ENCODE data around the gene MED25. TPM values are rescaled to one million over a fixed set of nuclear protein-coding genes. Genes with fewer than 3 reads are reported as not detected.

Gene MED25
- total and polyA plus RNA-seq, 9 of the 15 experiments (the other 6 are each of a cell fraction or from before 2014, with no cell fraction given) = 4.1 to 93.9 (median 19.3) TPM

GRCh38 chr19:49849433-49850220 is 31.5 kb downstream of the MED25 start (continued):
- no peak for TF ChIP-seq MTF1 (CRISPR knock-in tag; IDR thresholded peaks at IDR 0.05; ENCODE audit: borderline replicate concordance)
- TF ChIP-seq ZNF785 (CRISPR knock-in tag; IDR thresholded peaks at IDR 0.05) = no peak
- TF ChIP-seq HOXB6 (CRISPR knock-in tag; IDR thresholded peaks at IDR 0.05; ENCODE audit: borderline replicate concordance) = no peak
- no peak for TF ChIP-seq HNRNPH1 (optimal IDR thresholded peaks at IDR 0.05; ENCODE audit: low read depth, low read length)
- TF ChIP-seq HMGN3 (IDR thresholded peaks at IDR 0.05; ENCODE audit: borderline replicate concordance, extremely low read depth, insufficient read length, low read depth, low read length) = no peak
- TF ChIP-seq MBD1 (CRISPR knock-in tag; IDR thresholded peaks at IDR 0.05) = no peak
- TF ChIP-seq ETS2 (tag; IDR thresholded peaks at IDR 0.05; ENCODE audit: borderline replicate concordance, poor library complexity, severe bottlenecking) = no peak

- FAIRE-seq (no peak), DNase-seq (ENCODE audit: extremely low read depth in 1 of 4, low spot score in 3 of 4) (no peak), ATAC-seq (peak; percentile 12)
- Histone ChIP-seq H3K27me3 (ENCODE audit: control insufficient read depth in 2 of 2, insufficient read depth in 2 of 2, low read length in 2 of 2) (no peaks in the 10 kb centered on the region), H4K20me1 (replicated peaks; ENCODE audit: control insufficient read depth, insufficient read depth, low read length) (peaks cover 11% of the 10 kb centered on the region), H3K9me3 (replicated peaks; ENCODE audit: control insufficient read depth, insufficient read depth, low read depth, low read length) (0 out of 2 replicates have a peak, but pooled peaks cover 6% of the 10 kb centered on the region), H2AFZ (ENCODE audit: low read depth, low read length) (peak overlapping the region; percentile 97), H3K79me2 (ENCODE audit: control insufficient read depth, insufficient read depth, low read length) (peaks cover 51% of the 10 kb centered on the region), H3K4me3 (peak overlapping the region; percentile 87), H3K9ac (ENCODE audit: insufficient read depth in 1 of 2, low read depth in 2 of 2, low read length in 2 of 2) (peak overlapping the region; percentile 97 to 99), H3K4me2 (ENCODE audit: insufficient read depth, low read length) (peak overlapping the region; percentile 92), H3K36me3 (ENCODE audit: control insufficient read depth, insufficient read depth, low read length) (peaks cover 27% of the 10 kb centered on the region), H3K27ac (ENCODE audit: extremely low read depth, low read depth, low read length) (peak overlapping the region; percentile 100), H3K9me1 (ENCODE audit: control insufficient read depth, insufficient read depth, low read length) (peaks cover 11% of the 10 kb centered on the region), H3K4me1 (replicated peaks in 1 of 2; ENCODE audit: control insufficient read depth in 2 of 2, insufficient read depth in 2 of 2, low read length in 2 of 2) (peaks cover 39 to 58% of the 10 kb centered on the region in 2 experiments)
- in situ Hi-C loops (cut with MboI) (no loop called here), intact Hi-C loops (cut with micrococcal nuclease) (no loop called here)
- TSS peak; percentile 83 for BruUV-seq (replicated peaks)
- 4% methylated on average over 12 of the region's 12 CpGs for WGBS (ENCODE audit: insufficient coverage, low coverage, missing lambda C conversion rate)
- ChIA-PET CTCF (ENCODE audit: low intra/inter-chr PET ratio) (no interaction called here), POLR2A (interaction anchor here (0.6 to 2.0 kb wide), 22 partner anchors 9 to 174 kb away, joined by 3 to 18 read pairs (median 5); partner anchors contain the start of genes FUZ and PRMT1)
- TF ChIP-seq CTBP1 (IDR thresholded peaks at IDR 0.05; ENCODE audit: borderline replicate concordance) (no peak), SMARCA5 (IDR thresholded peaks at IDR 0.05) (no peak), MCM5 (IDR thresholded peaks at IDR 0.05; ENCODE audit: low read depth) (no peak), FOXK1 (CRISPR knock-in tag; IDR thresholded peaks at IDR 0.05; ENCODE audit: borderline replicate concordance) (0 out of 2 replicates have a peak, but pooled peaks have one; percentile 26), ZC3H11A (IDR thresholded peaks at IDR 0.05; ENCODE audit: low read depth, low read length) (no peak), MCM7 (IDR thresholded peaks at IDR 0.05) (no peak), JUN (IDR thresholded peaks at IDR 0.05; ENCODE audit: borderline replicate concordance, low read depth, low read length) (no peak), JUN (CRISPR knock-in tag; IDR thresholded peaks at IDR 0.05; ENCODE audit: borderline replicate concordance) (no peak), NCOA6 (IDR thresholded peaks at IDR 0.05) (no peak), RAD21 (CRISPR knock-in tag; conservative IDR thresholded peaks at IDR 0.05 in 1 of 2, IDR thresholded peaks at IDR 0.05 in 1 of 2) (no peak), FUS (optimal IDR thresholded peaks at IDR 0.05; ENCODE audit: low read depth, low read length) (no peak), SPI1 (IDR thresholded peaks at IDR 0.05; ENCODE audit: borderline replicate concordance, low read depth, low read length) (no peak), ETV5 (CRISPR knock-in tag; IDR thresholded peaks at IDR 0.05; ENCODE audit: low read depth) (peak; percentile 21; the same call in 1 of the 2 replicates), PCBP1 (IDR thresholded peaks at IDR 0.05; ENCODE audit: low read depth, low read length, poor library complexity, severe bottlenecking) (no peak)
Observed at GRCh38 chr19:49850221-49850486, 32.1 kb downstream of the MED25 start.

Measured in K562 (cell line).